Naive thymus-derived CD8-positive, alpha-beta T cell (primary cell): ENCODE data around the gene RANBP3. TPM values are rescaled to one million over a fixed set of nuclear protein-coding genes. Genes with fewer than 3 reads are reported as not detected.

ENCODE experiments used
- ATAC-seq, 2 donors: fragments of 150-1000 bp; cut with Tn5 transposase in 1 of 2; sonication (Bioruptor Pico), chemical (Tn5 transposase) in 1 of 2; 1 replicate in 1 of 2; 2 replicates in 1 of 2; pipeline ENCODE4 v1.10.0; 2021; ENCODE audit warnings: mild to moderate bottlenecking in 2 of 2, moderate library complexity in 2 of 2
- POLR2A ChIA-PET: fragments of 350-600 bp; sonication (Branson Sonifier 250); formaldehyde crosslinking; loops from one replicate; lab custom pipeline; 2021; ENCODE audit warnings: antibody characterized with exemption; lab: Charles Lee
- DNase-seq, 10 donors: peaks; one replicate each; pipeline versions ENCODE4 v3.0.0 to v3.0.0-alpha.2; 2020 to 2022
- H3K27ac Mint-ChIP-seq, 10 donors: one replicate each; pipeline ENCODE4 v1.8.0; 2020 to 2022; ENCODE audit warnings: mild to moderate bottlenecking in 10 of 10, mixed read lengths in 10 of 10, moderate library complexity in 4 of 10, inconsistent platforms in 1 of 10
- H3K27me3 Mint-ChIP-seq, 5 donors: one replicate each; pipeline ENCODE4 v1.8.0; 2021 to 2022; ENCODE audit warnings: mixed read lengths in 5 of 5
- H3K36me3 Mint-ChIP-seq, 3 donors: one replicate each; pipeline ENCODE4 v1.8.0; 2020 to 2022; ENCODE audit warnings: mixed read lengths in 3 of 3, mild to moderate bottlenecking in 2 of 3, inconsistent platforms in 1 of 3
- H3K4me1 Mint-ChIP-seq, 4 donors: one replicate each; pipeline ENCODE4 v1.8.0; 2021 to 2022; ENCODE audit warnings: mixed read lengths in 4 of 4
- H3K4me3 Mint-ChIP-seq, 10 donors: one replicate each; pipeline ENCODE4 v1.8.0; 2020 to 2022; ENCODE audit warnings: mild to moderate bottlenecking in 10 of 10, mixed read lengths in 10 of 10, moderate library complexity in 6 of 10, inconsistent platforms in 1 of 10
- H3K9me3 Mint-ChIP-seq, 9 donors: one replicate each; pipeline ENCODE4 v1.8.0; 2020 to 2022; ENCODE audit warnings: mixed read lengths in 9 of 9, mild to moderate bottlenecking in 3 of 9, inconsistent platforms in 1 of 9, moderate library complexity in 1 of 9
- polyA plus RNA-seq, 3 donors: library from polyadenylated mRNA; unstranded; fragments of 300-500 nt; fragmentation: Illumina TruSeq; gene quantifications; one replicate each; pipeline ENCODE4 v1.2.3, GENCODE V29; 2021
- total RNA-seq, 8 experiments: library from RNA in 2 of 8; stranded (reverse) in 2 of 8; gene quantifications; one replicate each; pipeline ENCODE4 v1.2.3 and lab custom pipeline; 2021 to 2026

RANBP3 gene
- total and polyA plus RNA-seq, 5 experiments from 2014 or later, result 7.7 to 145 (median 13.0) TPM

- Mint-ChIP-seq H3K4me1 (peaks cover 33 to 63% (median 59%) of the 10 kb centered on the region in 4 donors), H3K4me3 (peak overlapping the region; percentile 92 to 99 (median 96)), H3K27ac (peak overlapping the region; percentile 86 to 99 (median 94)), H3K36me3 (peaks cover 4 to 22% (median 4%) of the 10 kb centered on the region in 3 donors), H3K9me3 (no peaks in the 10 kb centered on the region), H3K27me3 (peaks cover 0 to 3% (median 0%) of the 10 kb centered on the region in 5 donors)
- DNase-seq (peak in 1 of 10 donors; percentile 44), ATAC-seq (peak in 1 of 2 donors; percentile 0)
- POLR2A ChIA-PET, result interaction anchor here (1.1 to 5.3 kb wide), 8 partner anchors 9 to 395 kb away, joined by 3 to 90 read pairs (median 8); partner anchors contain the start of genes ALKBH7, NDUFA11 and VMAC
Measured at GRCh38 chr19:5977222-5977784, 637 bp downstream of the RANBP3 start.

DNA sequence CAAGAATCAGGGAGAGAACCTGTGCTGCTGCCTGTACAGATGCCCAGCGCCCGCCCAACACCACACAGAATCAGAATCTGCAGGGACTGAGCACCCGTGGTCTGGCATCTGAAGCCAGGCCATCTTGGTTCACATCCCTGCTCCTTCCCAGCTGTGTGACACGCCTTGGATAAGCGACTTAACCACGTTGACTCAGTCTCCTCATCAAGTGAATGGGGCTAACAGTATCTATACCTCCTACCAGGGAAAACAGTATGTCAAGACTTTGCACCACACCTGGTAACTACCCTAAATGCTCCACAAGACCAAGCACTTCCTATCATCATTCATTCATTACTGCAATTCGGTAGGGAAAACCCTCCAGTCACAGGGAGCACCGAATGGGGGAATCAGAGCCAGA, 1.2 kb downstream of the RANBP3 start:
- POLR2A ChIA-PET, result interaction anchor here (0.8 to 5.3 kb wide), 6 partner anchors 9 to 396 kb away, joined by 3 to 90 read pairs (median 22); partner anchors contain the start of genes ALKBH7, NDUFA11 and VMAC
- DNase-seq (peak in 1 of 10 donors; percentile 45), ATAC-seq (no peak)
- peak overlapping the region; percentile 92 to 99 (median 96) for H3K4me3 Mint-ChIP-seq
- peak overlapping the region; percentile 86 to 99 (median 94) for H3K27ac Mint-ChIP-seq
- no peaks in the 10 kb centered on the region for H3K9me3 Mint-ChIP-seq
- H3K4me1 Mint-ChIP-seq, result peaks cover 36 to 67% (median 65%) of the 10 kb centered on the region in 4 donors
- H3K27me3 Mint-ChIP-seq, result peaks cover 0 to 3% (median 0%) of the 10 kb centered on the region in 5 donors
- H3K36me3 Mint-ChIP-seq, result peaks cover 4 to 25% (median 4%) of the 10 kb centered on the region in 3 donors

DNA sequence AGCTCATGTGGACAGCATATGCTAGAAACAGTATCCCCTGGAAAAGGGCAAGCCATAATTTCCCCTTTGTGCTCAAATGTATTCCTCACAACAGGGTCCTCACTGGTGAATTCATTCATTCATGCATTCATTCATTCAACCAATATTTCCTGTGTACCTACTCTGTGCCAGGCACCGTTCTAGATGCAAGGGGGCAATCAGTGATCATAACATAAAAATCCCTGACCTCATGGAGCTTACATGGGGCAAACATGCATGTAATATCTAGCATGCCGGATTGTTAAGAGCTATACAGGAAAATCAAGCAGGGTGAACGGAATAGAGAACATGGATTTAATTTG, 2.6 kb downstream of the RANBP3 start:
- Mint-ChIP-seq H3K27me3 (peaks cover 0 to 3% (median 0%) of the 10 kb centered on the region in 5 donors), H3K36me3 (peaks cover 4 to 30% (median 4%) of the 10 kb centered on the region in 3 donors), H3K4me3 (peak overlapping the region; percentile 92 to 99 (median 96)), H3K9me3 (no peaks in the 10 kb centered on the region), H3K27ac (peak overlapping the region; percentile 86 to 98 (median 94)), H3K4me1 (peaks cover 43 to 79% (median 75%) of the 10 kb centered on the region in 4 donors)
- no peak for DNase-seq
- POLR2A ChIA-PET, result interaction anchor here (1.1 to 5.3 kb wide), 9 partner anchors 11 to 147 kb away, joined by 3 to 90 read pairs (median 6); partner anchors contain the start of gene VMAC
- ATAC-seq, result no peak

- Mint-ChIP-seq H3K4me1 (peaks cover 42 to 84% (median 77%) of the 10 kb centered on the region in 4 donors), H3K36me3 (peaks cover 4 to 30% (median 4%) of the 10 kb centered on the region in 3 donors), H3K9me3 (no peaks in the 10 kb centered on the region), H3K27ac (peak overlapping the region; percentile 86 to 98 (median 94)), H3K27me3 (peaks cover 0 to 3% (median 0%) of the 10 kb centered on the region in 5 donors), H3K4me3 (peak overlapping the region; percentile 92 to 99 (median 96))
- DNase-seq (peak; percentile 35 to 87 (median 66)), ATAC-seq (peak; percentile 69 to 70)
- POLR2A ChIA-PET, result interaction anchor here (1.1 to 5.3 kb wide), 9 partner anchors 11 to 147 kb away, joined by 3 to 90 read pairs (median 6); partner anchors contain the start of gene VMAC
Measured at GRCh38 chr19:5974721-5975387, 3.1 kb downstream of the RANBP3 start.

DNA sequence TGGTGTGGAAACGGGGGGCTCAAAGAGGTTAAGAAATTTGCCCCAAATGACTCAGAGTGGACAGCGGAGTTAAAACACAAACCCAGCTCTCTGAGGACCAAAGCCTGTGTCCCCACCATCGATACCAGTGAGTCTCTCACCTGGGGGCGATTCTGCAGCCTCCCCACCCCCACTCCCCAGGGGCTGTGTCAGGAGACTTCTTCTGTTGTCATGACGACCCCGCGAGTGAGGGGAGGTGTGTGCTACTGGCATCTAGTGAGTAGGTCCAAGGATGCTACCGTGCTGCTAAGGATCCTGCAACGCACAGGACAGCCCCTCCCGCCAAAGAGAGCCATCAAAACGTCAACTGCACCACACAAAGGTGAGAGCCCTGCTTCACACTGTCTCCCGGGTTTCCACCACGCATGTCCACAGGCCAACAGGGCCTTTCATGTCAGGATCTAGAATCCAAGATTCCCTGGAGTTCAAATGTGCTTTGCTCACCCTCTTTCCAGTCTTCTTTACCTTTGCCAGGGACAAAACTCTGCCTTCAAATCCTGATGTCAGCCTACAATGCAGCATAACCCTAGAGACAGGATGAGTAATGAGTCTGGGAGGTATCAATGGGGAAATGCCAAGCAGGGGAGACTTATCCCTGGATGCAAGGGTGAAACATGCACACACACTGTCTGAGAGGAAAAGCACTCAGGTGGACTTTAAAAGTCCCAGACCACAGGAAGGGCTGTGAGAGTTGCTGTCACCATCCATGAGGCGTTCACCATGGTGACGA, 3.9 kb downstream of the RANBP3 start:
- Mint-ChIP-seq H3K9me3 (no peaks in the 10 kb centered on the region), H3K4me3 (peak overlapping the region; percentile 92 to 99 (median 96)), H3K36me3 (peaks cover 4 to 30% (median 4%) of the 10 kb centered on the region in 3 donors), H3K27ac (peak overlapping the region; percentile 86 to 98 (median 94)), H3K27me3 (peaks cover 0 to 3% (median 0%) of the 10 kb centered on the region in 5 donors), H3K4me1 (peaks cover 39 to 87% (median 78%) of the 10 kb centered on the region in 4 donors)
- no peak for ATAC-seq
- DNase-seq, result peak in 1 of 10 donors; percentile 58
- POLR2A ChIA-PET, result interaction anchor here (0.7 to 5.3 kb wide), 9 partner anchors 10 to 146 kb away, joined by 3 to 90 read pairs (median 6); partner anchors contain the start of gene VMAC

DNA sequence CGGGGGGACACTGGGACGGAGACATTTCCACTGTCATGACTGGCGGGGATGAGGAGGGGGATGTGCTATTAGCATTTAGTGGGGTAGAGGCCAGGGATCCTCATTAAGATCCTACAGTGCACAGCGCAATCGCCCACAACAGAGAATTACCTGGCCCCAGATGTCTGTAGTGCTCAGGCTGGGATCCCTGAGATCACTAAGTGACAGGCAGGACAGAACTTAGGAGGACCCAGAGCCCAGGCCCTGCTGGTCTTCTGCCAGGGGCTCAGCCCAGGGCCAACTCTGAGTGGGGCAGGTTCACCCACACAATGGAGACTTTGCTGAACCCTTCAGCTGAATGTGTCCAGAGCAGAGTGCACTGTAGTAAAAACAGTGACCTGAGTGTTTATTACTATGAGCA, 4.6 kb downstream of the RANBP3 start:
- Mint-ChIP-seq H3K36me3 (peaks cover 4 to 32% (median 4%) of the 10 kb centered on the region in 3 donors), H3K9me3 (no peaks in the 10 kb centered on the region), H3K4me1 (peaks cover 41 to 90% (median 83%) of the 10 kb centered on the region in 4 donors)

GRCh38 chr19:5972355-5972731, 5.6 kb downstream of the RANBP3 start:
- POLR2A ChIA-PET, result interaction anchor here (0.6 to 1.4 kb wide), 4 partner anchors 8 to 22 kb away, joined by 3 to 5 read pairs (median 4); no protein-coding TSS in a partner anchor
- ATAC-seq (no peak), DNase-seq (peak in 1 of 10 donors; percentile 22)
- peak overlapping the region in 6 of 10 donors; percentile 16 to 62 (median 37) for H3K4me3 Mint-ChIP-seq
- peak overlapping the region; percentile 51 to 87 (median 80) for H3K27ac Mint-ChIP-seq
- peaks cover 4 to 38% (median 4%) of the 10 kb centered on the region in 3 donors for H3K36me3 Mint-ChIP-seq
- H3K27me3 Mint-ChIP-seq, result no peaks in the 10 kb centered on the region
- H3K4me1 Mint-ChIP-seq, result peaks cover 48 to 95% (median 87%) of the 10 kb centered on the region in 4 donors
- no peaks in the 10 kb centered on the region for H3K9me3 Mint-ChIP-seq

More for the DNA sequence above, 4.6 kb downstream of the RANBP3 start:
- Mint-ChIP-seq H3K27ac (peak overlapping the region in 8 of 10 donors; percentile 5 to 92 (median 62)), H3K27me3 (peaks cover 0 to 3% (median 0%) of the 10 kb centered on the region in 5 donors), H3K4me3 (peak overlapping the region in 5 of 10 donors; percentile 7 to 38 (median 10))
- no peak for DNase-seq
- ATAC-seq, result no peak
- POLR2A ChIA-PET, result interaction anchor here (0.7 to 1.4 kb wide), 2 partner anchors 12 to 23 kb away, joined by 3 to 5 read pairs; no protein-coding TSS in a partner anchor

GRCh38 chr19:5971714-5972354, 6.1 kb downstream of the RANBP3 start:
- H3K9me3 Mint-ChIP-seq, result no peaks in the 10 kb centered on the region
- peak overlapping the region in 8 of 10 donors; percentile 16 to 56 (median 38) for H3K4me3 Mint-ChIP-seq
- peaks cover 47 to 96% (median 88%) of the 10 kb centered on the region in 4 donors for H3K4me1 Mint-ChIP-seq
- H3K27ac Mint-ChIP-seq, result peak overlapping the region; percentile 51 to 87 (median 82)
- no peak for DNase-seq
- ATAC-seq, result no peak
- H3K27me3 Mint-ChIP-seq, result no peaks in the 10 kb centered on the region
- H3K36me3 Mint-ChIP-seq, result peaks cover 0 to 40% (median 4%) of the 10 kb centered on the region in 3 donors
- POLR2A ChIA-PET, result interaction anchor here (0.6 to 1.5 kb wide), 6 partner anchors 8 to 68 kb away, joined by 3 to 5 read pairs (median 5); partner anchors contain the start of gene NDUFA11

GRCh38 chr19:5969476-5969875, 8.5 kb downstream of the RANBP3 start:
- Mint-ChIP-seq H3K4me3 (peak overlapping the region in 1 of 10 donors; percentile 29), H3K4me1 (peaks cover 45 to 95% (median 88%) of the 10 kb centered on the region in 4 donors), H3K27ac (peak overlapping the region in 8 of 10 donors; percentile 19 to 87 (median 74)), H3K27me3 (no peaks in the 10 kb centered on the region), H3K9me3 (no peaks in the 10 kb centered on the region), H3K36me3 (peaks cover 0 to 39% (median 4%) of the 10 kb centered on the region in 3 donors)
- POLR2A ChIA-PET, result no interaction called here
- DNase-seq (peak in 1 of 10 donors; percentile 32), ATAC-seq (no peak)

DNA sequence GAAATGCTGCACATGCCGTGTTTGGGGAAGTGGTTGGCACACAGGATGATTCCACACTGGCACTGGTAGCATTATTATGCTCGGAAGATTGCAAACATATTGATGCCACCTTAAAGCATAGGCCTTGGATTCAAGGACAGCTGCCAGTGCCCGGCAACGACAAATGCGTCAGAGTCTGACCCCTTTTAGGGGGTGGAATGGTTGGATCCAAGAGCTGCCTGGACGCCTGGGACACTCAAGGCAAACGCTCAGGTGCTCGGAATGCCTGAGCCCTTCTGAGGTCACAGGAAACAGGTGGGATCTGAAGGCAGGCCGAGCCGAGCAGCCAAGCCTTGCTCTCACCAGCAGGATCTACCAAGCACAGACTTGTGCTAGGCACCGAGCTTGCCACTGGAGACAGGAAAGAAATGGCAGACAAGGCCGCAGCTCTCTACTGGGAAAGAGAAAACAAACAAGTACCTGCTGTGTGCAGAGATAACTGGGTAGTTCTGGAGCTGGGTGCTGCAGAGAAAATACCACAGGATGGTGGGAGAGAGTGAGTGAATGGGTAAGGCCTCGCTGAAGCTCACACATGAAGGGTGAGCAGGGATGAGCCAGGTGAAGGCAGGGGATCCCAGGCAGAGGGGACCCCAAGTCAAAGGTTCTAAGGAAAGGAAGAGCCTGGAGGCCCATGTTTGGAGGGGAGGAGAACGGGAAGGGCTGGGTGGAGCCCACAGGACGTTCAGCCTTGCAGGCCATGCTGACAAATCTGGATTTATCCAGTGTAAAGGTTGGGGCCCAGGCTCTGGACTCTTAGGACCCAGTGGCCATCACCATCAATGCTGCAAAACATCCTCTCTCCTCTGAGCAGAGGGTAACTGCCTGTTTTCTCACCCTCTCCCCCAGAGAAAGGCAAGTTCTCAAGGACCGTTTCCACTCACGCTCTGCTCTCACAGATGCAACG, 9.2 kb downstream of the RANBP3 start:
- H3K4me3 Mint-ChIP-seq, result peak overlapping the region in 7 of 10 donors; percentile 5 to 74 (median 65)
- H3K9me3 Mint-ChIP-seq, result no peaks in the 10 kb centered on the region
- DNase-seq (peak in 1 of 10 donors; percentile 26), ATAC-seq (no peak)
- H3K4me1 Mint-ChIP-seq, result peaks cover 46 to 97% (median 89%) of the 10 kb centered on the region in 4 donors
- H3K27ac Mint-ChIP-seq, result peak overlapping the region; percentile 72 to 94 (median 84)
- no peaks in the 10 kb centered on the region for H3K27me3 Mint-ChIP-seq
- H3K36me3 Mint-ChIP-seq, result peaks cover 0 to 37% (median 0%) of the 10 kb centered on the region in 3 donors
- POLR2A ChIA-PET, result interaction anchor here (0.7 to 2.6 kb wide), 9 partner anchors 8 to 141 kb away, joined by 3 to 11 read pairs (median 7); partner anchors contain the start of genes RANBP3 and VMAC
